Measurements from ENCODE around the gene MMGT1.

MMGT1 gene

GRCh38 chrX:135973548-135974278 is at the start of gene MMGT1:
Gene MMGT1, minus strand, starts transcription at chrX:135973988. Its CDS starts 313 bp downstream, at chrX:135973675.
- TF ChIP-seq CTCF (IDR thresholded peaks at IDR 0.05; ENCODE audit: low read length, missing control alignments) = no peak
- H3K4me3 ChIP-seq (replicated peaks; ENCODE audit: low read depth, low read length) = peak within 1 kb of the TSS; percentile 86
- peak; percentile 84 for DNase-seq (ENCODE audit: low read depth)

- DNase-seq (ENCODE audit: low read depth) = peak; percentile 3
- no peak overlapping the region for H3K4me3 ChIP-seq (replicated peaks; ENCODE audit: low read depth, low read length)
- no peak for TF ChIP-seq CTCF (IDR thresholded peaks at IDR 0.05; ENCODE audit: low read length, missing control alignments)
Measured at GRCh38 chrX:136021903-136022302, 48.1 kb upstream of the MMGT1 start.

GRCh38 chrX:136021160-136021559 is 47.4 kb upstream of the MMGT1 start:
- no peak overlapping the region for H3K4me3 ChIP-seq (replicated peaks; ENCODE audit: low read depth, low read length)
- DNase-seq (ENCODE audit: low read depth) = no peak
- no peak for TF ChIP-seq CTCF (IDR thresholded peaks at IDR 0.05; ENCODE audit: low read length, missing control alignments)

- no peak for DNase-seq (ENCODE audit: low read depth)
- TF ChIP-seq CTCF (IDR thresholded peaks at IDR 0.05; ENCODE audit: low read length, missing control alignments) = no peak
- no peak overlapping the region for H3K4me3 ChIP-seq (replicated peaks; ENCODE audit: low read depth, low read length)
Measured at GRCh38 chrX:136019226-136019625, 45.4 kb upstream of the MMGT1 start.

GRCh38 chrX:136016881-136017280 is 43.1 kb upstream of the MMGT1 start:
- TF ChIP-seq CTCF (IDR thresholded peaks at IDR 0.05; ENCODE audit: low read length, missing control alignments) = no peak
- DNase-seq (ENCODE audit: low read depth) = no peak
- H3K4me3 ChIP-seq (replicated peaks; ENCODE audit: low read depth, low read length) = no peak overlapping the region

- no peak for TF ChIP-seq CTCF (IDR thresholded peaks at IDR 0.05; ENCODE audit: low read length, missing control alignments)
- no peak for DNase-seq (ENCODE audit: low read depth)
- no peak overlapping the region for H3K4me3 ChIP-seq (replicated peaks; ENCODE audit: low read depth, low read length)
Measured at GRCh38 chrX:136015016-136015415, 41.2 kb upstream of the MMGT1 start.

- no peak for TF ChIP-seq CTCF (IDR thresholded peaks at IDR 0.05; ENCODE audit: low read length, missing control alignments)
- no peak overlapping the region for H3K4me3 ChIP-seq (replicated peaks; ENCODE audit: low read depth, low read length)
Measured at GRCh38 chrX:135988245-135988644, 14.5 kb upstream of the MMGT1 start.

More at GRCh38 chrX:135988245-135988644, 14.5 kb upstream of the MMGT1 start:
- DNase-seq (ENCODE audit: low read depth) = no peak

Data from fibroblast of pulmonary artery (primary cell).